Endothelial cell of umbilical vein (primary cell): Measurements from ENCODE around the gene PGF.

ENCODE experiments used
- CTCF ChIP-seq, 2 donors: IDR thresholded peaks; 1 replicate in 1 of 2; 2 replicates in 1 of 2; pipeline ENCODE4 v1.5.1; 2011; ENCODE audit warnings: low read length in 2 of 2, mild to moderate bottlenecking in 2 of 2, moderate library complexity in 2 of 2, control low read depth in 1 of 2, inconsistent platforms in 1 of 2, low read depth in 1 of 2; ENCODE audit not compliant: insufficient read depth in 1 of 2; ENCODE audit errors: extremely low read depth in 1 of 2
- EZH2 ChIP-seq: IDR thresholded peaks from 2 replicates; pipeline ENCODE4 v1.6.1; 2012; ENCODE audit warnings: borderline replicate concordance, low read depth, mild to moderate bottlenecking, moderate library complexity, low read length, inconsistent platforms; ENCODE audit not compliant: severe bottlenecking
- POLR2AphosphoS5 ChIP-seq: IDR thresholded peaks from 2 replicates; pipeline ENCODE4 v1.6.1; 2012; ENCODE audit warnings: low read depth, mild to moderate bottlenecking, control low read depth, low read length, moderate library complexity; ENCODE audit not compliant: insufficient read depth

DNA sequence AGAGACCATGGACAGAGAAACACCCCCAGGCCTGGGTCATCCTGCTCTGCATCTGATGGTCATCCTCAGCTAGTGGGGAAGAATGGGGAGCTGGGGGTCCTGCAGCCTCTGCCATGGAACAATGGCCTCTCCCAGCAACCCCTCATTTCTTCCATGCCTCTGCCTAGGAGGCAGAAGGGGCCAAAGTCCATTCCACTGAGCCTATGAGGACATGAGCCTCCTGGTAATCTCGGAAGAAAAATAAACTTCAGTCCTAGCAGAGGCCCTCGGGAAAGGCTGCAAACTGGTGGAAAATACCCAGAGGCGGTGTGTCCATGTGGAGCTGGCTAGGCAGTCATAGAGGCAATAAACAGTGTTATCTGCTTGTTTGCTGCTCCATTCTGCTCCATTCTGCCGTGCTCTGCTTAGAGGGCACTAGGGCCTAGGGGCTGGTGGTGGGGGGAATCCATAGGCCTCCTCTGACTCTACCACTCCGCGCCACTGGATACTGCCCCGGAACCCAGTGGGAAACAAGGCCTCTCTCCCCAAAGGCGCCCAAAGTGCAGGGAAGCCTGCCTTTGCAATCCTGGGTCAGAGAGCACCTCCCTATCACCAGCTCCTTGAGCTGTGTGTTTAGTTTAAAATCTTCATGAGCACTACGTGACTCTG, 4.5 kb downstream of the PGF start:
- no peak for TF ChIP-seq EZH2
- no peak for TF ChIP-seq POLR2AphosphoS5
- TF ChIP-seq CTCF (IDR thresholded peaks at IDR 0.05; ENCODE audit: extremely low read depth in 1 of 2, insufficient read depth in 1 of 2, low read depth in 1 of 2, low read length in 2 of 2), result no peak
